AG09309 (cell line): ENCODE results near the gene TCF20.

ENCODE experiments used
- DNase-seq: peaks from one replicate; pipeline ENCODE4 v3.0.0-alpha.2; 2010; ENCODE audit warnings: low read depth
- H3K4me3 ChIP-seq: 2 replicates; pipeline ENCODE4 v1.5.1; 2011; ENCODE audit warnings: mild to moderate bottlenecking, low read depth, low read length, moderate library complexity; ENCODE audit not compliant: control insufficient read depth
- CTCF ChIP-seq: IDR thresholded peaks from 2 replicates; pipeline ENCODE4 v1.5.1; 2011; ENCODE audit warnings: mild to moderate bottlenecking, low read depth, low read length, inconsistent platforms; ENCODE audit not compliant: insufficient read depth, control insufficient read depth; ENCODE audit errors: missing control alignments

The TCF20 gene

GRCh38 chr22:42222140-42222539 lies 48.3 kb downstream of the TCF20 start:
- DNase-seq = no peak
- TF ChIP-seq CTCF = no peak
- no peak overlapping the region for H3K4me3 ChIP-seq
